ENCODE measurements around the gene ANKMY1. TPM values are rescaled to one million over a fixed set of nuclear protein-coding genes. Genes with fewer than 3 reads are reported as not detected.

The ANKMY1 gene
- total and polyA plus RNA-seq, 2 of the 13 experiments (the other 11 are each of a cell fraction or from before 2014, with no cell fraction given) = 11.7 to 18.8 TPM

DNA sequence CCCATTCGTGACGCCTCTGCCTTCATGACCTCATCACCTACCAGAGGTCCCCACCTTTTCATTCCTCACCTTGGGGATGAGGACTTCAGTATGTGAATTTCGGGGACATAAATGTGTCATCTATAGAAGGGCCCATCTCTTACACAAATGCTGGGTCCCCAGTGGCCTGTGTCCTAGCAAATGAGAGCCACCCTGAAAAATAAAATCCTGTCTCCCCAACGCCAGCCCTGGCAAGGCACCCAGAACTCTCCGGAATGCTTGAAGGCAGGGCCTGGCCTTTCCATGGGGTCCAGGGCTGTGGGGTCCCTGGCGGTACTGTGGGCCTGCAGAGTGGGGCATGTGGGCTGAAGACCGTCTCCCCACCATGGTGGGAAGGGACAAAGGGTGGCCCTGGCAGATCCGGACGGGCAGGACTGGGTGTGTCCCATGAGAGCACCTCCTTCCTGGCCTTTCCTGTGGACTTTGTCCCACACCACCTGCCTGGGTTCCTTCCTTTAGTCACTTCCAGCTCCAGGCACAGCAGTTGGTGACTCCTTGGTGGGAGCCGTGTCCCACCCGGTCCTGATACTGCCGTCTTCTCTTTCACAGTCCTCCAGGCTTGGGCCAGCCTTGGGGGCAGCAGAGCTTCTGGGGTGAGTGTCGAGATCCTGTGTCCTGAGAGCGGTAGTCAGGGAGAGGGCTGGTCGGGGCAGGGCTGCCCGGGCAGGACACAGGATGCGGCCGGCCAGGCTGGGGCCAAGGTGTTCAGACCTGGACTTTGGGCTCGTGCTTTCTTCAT lies 47.3 kb upstream of the ANKMY1 start:
- H3K27ac ChIP-seq (ENCODE audit: extremely low read length, insufficient read depth, low read length) = peak overlapping the region; percentile 91
- no peak overlapping the region for H2AFZ ChIP-seq (ENCODE audit: low read length)
- in situ Hi-C loops (cut with HindIII; ENCODE audit: extremely low pct_ligation_motif_present, low pct_unique_long_range_greater_than_20kb) = no loop called here
- 52% methylated on average over 15 of the region's 19 CpGs for WGBS (ENCODE audit: low lambda C conversion rate)
- peak overlapping the region; percentile 91 for H3K4me2 ChIP-seq (ENCODE audit: low read depth, low read length)
- CTCF ChIA-PET (ENCODE audit: low intra/inter-chr PET ratio, low total read pairs) = interaction anchor here (0.9 to 1.6 kb wide), 4 partner anchors 18 to 39 kb away, joined by 3 to 7 read pairs (median 4); partner anchors contain the start of genes CAPN10 and GPR35
- DNase-seq (ENCODE audit: low spot score) (peak; percentile 71), FAIRE-seq (peak; percentile 64), ATAC-seq (peak; percentile 62)
- intact Hi-C loops (cut with micrococcal nuclease; ENCODE audit: unreplicated experiment) = loop anchor here (1.0 to 10.0 kb wide), 2 partner anchors 19 to 230 kb away; partner anchors contain the start of gene CAPN10
- peak overlapping the region; percentile 78 for H3K9ac ChIP-seq (ENCODE audit: insufficient read depth, low read depth, low read length)
- H3K9me3 ChIP-seq (ENCODE audit: low read length) = no peaks in the 10 kb centered on the region
- no peaks in the 10 kb centered on the region for H3K36me3 ChIP-seq (replicated peaks in 1 of 2; ENCODE audit: control insufficient read depth in 1 of 2, insufficient read depth in 2 of 2, low read length in 2 of 2)
- BruUV-seq (replicated peaks) = no TSS peak
- 0 out of 2 replicates have a peak, but pooled peaks cover 7% of the 10 kb centered on the region for H4K20me1 ChIP-seq (ENCODE audit: insufficient read depth, low read length)
- peak overlapping the region; percentile 66 to 74 (median 68) for H3K4me3 ChIP-seq (replicated peaks in 1 of 3; ENCODE audit: insufficient read depth in 1 of 3, low read depth in 2 of 3, low read length in 3 of 3)
- POLR2A ChIA-PET = interaction anchor here (0.6 to 9.7 kb wide), 16 partner anchors 8 to 131 kb away, joined by 3 to 147 read pairs (median 4); partner anchors contain the start of genes CAPN10, DUSP28, GPR35 and RNPEPL1
- no peaks in the 10 kb centered on the region for H3K27me3 ChIP-seq (ENCODE audit: control insufficient read depth in 1 of 2, insufficient read depth in 2 of 2, low read length in 2 of 2)
- peaks cover 77% of the 10 kb centered on the region for H3K4me1 ChIP-seq (ENCODE audit: insufficient read depth, low read length)
- H3K79me2 ChIP-seq (ENCODE audit: insufficient read depth, low read length) = peaks cover 47% of the 10 kb centered on the region
- TF ChIP-seq ZNF101 (CRISPR knock-in tag; IDR thresholded peaks at IDR 0.05; ENCODE audit: borderline replicate concordance, low read depth) (no peak), CEBPB (IDR thresholded peaks at IDR 0.05; ENCODE audit: borderline replicate concordance, low read depth, low read length) (no peak), HNRNPLL (IDR thresholded peaks at IDR 0.05; ENCODE audit: low read depth, low read length, poor library complexity, severe bottlenecking) (no peak), SMAD1 (CRISPR knock-in tag; IDR thresholded peaks at IDR 0.05; ENCODE audit: borderline replicate concordance, low read depth) (no peak; the same call in 1 of the 2 replicates), NFKB2 (CRISPR knock-in tag; IDR thresholded peaks at IDR 0.05; ENCODE audit: borderline replicate concordance) (peak; percentile 34), GATAD2A (CRISPR knock-in tag; IDR thresholded peaks at IDR 0.05) (peak; percentile 34; the same call in 1 of the 2 replicates), NCOR1 (IDR thresholded peaks at IDR 0.05; ENCODE audit: borderline replicate concordance, low read length) (no peak), ZNF749 (CRISPR knock-in tag; IDR thresholded peaks at IDR 0.05; ENCODE audit: borderline replicate concordance) (peak; percentile 49; the same call in 1 of the 2 replicates), ZNF17 (CRISPR knock-in tag; IDR thresholded peaks at IDR 0.05) (0 out of 2 replicates have a peak, but pooled peaks have one; percentile 32), SIN3A (IDR thresholded peaks at IDR 0.05; ENCODE audit: borderline replicate concordance, low read depth, low read length) (peak; percentile 73; the same call in 1 of the 2 replicates)
- TF ChIP-seq, protein P1, sequence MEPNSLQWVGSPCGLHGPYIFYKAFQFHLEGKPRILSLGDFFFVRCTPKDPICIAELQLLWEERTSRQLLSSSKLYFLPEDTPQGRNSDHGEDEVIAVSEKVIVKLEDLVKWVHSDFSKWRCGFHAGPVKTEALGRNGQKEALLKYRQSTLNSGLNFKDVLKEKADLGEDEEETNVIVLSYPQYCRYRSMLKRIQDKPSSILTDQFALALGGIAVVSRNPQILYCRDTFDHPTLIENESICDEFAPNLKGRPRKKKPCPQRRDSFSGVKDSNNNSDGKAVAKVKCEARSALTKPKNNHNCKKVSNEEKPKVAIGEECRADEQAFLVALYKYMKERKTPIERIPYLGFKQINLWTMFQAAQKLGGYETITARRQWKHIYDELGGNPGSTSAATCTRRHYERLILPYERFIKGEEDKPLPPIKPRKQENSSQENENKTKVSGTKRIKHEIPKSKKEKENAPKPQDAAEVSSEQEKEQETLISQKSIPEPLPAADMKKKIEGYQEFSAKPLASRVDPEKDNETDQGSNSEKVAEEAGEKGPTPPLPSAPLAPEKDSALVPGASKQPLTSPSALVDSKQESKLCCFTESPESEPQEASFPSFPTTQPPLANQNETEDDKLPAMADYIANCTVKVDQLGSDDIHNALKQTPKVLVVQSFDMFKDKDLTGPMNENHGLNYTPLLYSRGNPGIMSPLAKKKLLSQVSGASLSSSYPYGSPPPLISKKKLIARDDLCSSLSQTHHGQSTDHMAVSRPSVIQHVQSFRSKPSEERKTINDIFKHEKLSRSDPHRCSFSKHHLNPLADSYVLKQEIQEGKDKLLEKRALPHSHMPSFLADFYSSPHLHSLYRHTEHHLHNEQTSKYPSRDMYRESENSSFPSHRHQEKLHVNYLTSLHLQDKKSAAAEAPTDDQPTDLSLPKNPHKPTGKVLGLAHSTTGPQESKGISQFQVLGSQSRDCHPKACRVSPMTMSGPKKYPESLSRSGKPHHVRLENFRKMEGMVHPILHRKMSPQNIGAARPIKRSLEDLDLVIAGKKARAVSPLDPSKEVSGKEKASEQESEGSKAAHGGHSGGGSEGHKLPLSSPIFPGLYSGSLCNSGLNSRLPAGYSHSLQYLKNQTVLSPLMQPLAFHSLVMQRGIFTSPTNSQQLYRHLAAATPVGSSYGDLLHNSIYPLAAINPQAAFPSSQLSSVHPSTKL (CRISPR knock-in tag; IDR thresholded peaks at IDR 0.05) = peak; percentile 35; the same call in 1 of the 2 replicates
- TF ChIP-seq, protein P2, sequence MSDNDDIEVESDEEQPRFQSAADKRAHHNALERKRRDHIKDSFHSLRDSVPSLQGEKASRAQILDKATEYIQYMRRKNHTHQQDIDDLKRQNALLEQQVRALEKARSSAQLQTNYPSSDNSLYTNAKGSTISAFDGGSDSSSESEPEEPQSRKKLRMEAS (IDR thresholded peaks at IDR 0.05) = peak; percentile 65
- TF ChIP-seq, protein P3, sequence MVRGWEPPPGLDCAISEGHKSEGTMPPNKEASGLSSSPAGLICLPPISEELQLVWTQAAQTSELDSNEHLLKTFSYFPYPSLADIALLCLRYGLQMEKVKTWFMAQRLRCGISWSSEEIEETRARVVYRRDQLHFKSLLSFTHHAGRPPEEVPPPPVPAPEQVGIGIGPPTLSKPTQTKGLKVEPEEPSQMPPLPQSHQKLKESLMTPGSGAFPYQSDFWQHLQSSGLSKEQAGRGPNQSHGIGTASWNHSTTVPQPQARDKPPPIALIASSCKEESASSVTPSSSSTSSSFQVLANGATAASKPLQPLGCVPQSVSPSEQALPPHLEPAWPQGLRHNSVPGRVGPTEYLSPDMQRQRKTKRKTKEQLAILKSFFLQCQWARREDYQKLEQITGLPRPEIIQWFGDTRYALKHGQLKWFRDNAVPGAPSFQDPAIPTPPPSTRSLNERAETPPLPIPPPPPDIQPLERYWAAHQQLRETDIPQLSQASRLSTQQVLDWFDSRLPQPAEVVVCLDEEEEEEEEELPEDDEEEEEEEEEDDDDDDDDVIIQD (CRISPR knock-in tag; IDR thresholded peaks at IDR 0.05; ENCODE audit: low read depth) = no peak
- TF ChIP-seq, protein P4, sequence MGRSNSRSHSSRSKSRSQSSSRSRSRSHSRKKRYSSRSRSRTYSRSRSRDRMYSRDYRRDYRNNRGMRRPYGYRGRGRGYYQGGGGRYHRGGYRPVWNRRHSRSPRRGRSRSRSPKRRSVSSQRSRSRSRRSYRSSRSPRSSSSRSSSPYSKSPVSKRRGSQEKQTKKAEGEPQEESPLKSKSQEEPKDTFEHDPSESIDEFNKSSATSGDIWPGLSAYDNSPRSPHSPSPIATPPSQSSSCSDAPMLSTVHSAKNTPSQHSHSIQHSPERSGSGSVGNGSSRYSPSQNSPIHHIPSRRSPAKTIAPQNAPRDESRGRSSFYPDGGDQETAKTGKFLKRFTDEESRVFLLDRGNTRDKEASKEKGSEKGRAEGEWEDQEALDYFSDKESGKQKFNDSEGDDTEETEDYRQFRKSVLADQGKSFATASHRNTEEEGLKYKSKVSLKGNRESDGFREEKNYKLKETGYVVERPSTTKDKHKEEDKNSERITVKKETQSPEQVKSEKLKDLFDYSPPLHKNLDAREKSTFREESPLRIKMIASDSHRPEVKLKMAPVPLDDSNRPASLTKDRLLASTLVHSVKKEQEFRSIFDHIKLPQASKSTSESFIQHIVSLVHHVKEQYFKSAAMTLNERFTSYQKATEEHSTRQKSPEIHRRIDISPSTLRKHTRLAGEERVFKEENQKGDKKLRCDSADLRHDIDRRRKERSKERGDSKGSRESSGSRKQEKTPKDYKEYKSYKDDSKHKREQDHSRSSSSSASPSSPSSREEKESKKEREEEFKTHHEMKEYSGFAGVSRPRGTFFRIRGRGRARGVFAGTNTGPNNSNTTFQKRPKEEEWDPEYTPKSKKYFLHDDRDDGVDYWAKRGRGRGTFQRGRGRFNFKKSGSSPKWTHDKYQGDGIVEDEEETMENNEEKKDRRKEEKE (IDR thresholded peaks at IDR 0.05) = no peak

Data from HepG2 (cell line).